Thoracic aorta (tissue), 2 donors: ENCODE results near the gene GPR108. TPM values are rescaled to one million over a fixed set of nuclear protein-coding genes. Genes with fewer than 3 reads are reported as not detected.
"Not testable (repeated sequence)": the region's sequence is repeated elsewhere in the genome, so short reads cannot be mapped to it uniquely, and the experiment has no call there.

Experiments
- ATAC-seq: fragments of 150-250 bp; one replicate; pipeline ENCODE4 v1.8.0; 2017; ENCODE audit warnings: low read depth; ENCODE audit not compliant: insufficient number of reproducible peaks, low FRiP score
- DNase-seq: peaks from one replicate; pipeline ENCODE4 v3.0.0-alpha.2; 2020; ENCODE audit warnings: low spot score
- H3K27ac ChIP-seq, 2 donors: fragments of 200-600 bp; sonication (generic); 1 replicate in 1 of 2; 2 replicates in 1 of 2; pipeline ENCODE4 v1.5.1; 2016; ENCODE audit warnings: mild to moderate bottlenecking in 2 of 2, moderate library complexity in 2 of 2
- H3K27me3 ChIP-seq: fragments of 200-600 bp; sonication (generic); replicated peaks from 2 replicates; pipeline ENCODE4 v1.6.0; 2016; ENCODE audit warnings: mild to moderate bottlenecking; ENCODE audit not compliant: insufficient read depth
- H3K36me3 ChIP-seq: fragments of 200-600 bp; sonication (generic); one replicate; pipeline ENCODE4 v1.5.1; 2016
- H3K4me1 ChIP-seq, 2 donors: fragments of 200-600 bp; sonication (generic); 1 replicate in 1 of 2; 2 replicates in 1 of 2; pipeline versions ENCODE4 v1.5.1 to v1.6.0; 2016; ENCODE audit warnings: low read depth in 2 of 2, mild to moderate bottlenecking in 1 of 2; ENCODE audit not compliant: control insufficient read depth in 1 of 2
- H3K4me3 ChIP-seq: fragments of 200-600 bp; sonication (generic); 2 replicates; pipeline ENCODE4 v1.5.1; 2016; ENCODE audit warnings: mild to moderate bottlenecking
- H3K9me3 ChIP-seq: fragments of 200-600 bp; sonication (generic); 2 replicates; pipeline ENCODE4 v1.5.1; 2016
- total RNA-seq, 2 donors: library from RNA; depleted of rRNA; stranded (reverse); fragments of >200 nt; gene quantifications; one replicate each; pipeline versions ENCODE4 v1.1.0 to v1.2.3, GENCODE V29; 2016
- TF ChIP-seq, protein P1 (sequence below): fragments of 200-600 bp; sonication (generic); IDR thresholded peaks from one replicate; pipeline ENCODE4 v1.5.1; 2019; ENCODE audit warnings: antibody characterized with exemption

GPR108 gene
- total RNA-seq, 2 donors from 2014 or later = 32.2 to 84.2 TPM

DNA sequence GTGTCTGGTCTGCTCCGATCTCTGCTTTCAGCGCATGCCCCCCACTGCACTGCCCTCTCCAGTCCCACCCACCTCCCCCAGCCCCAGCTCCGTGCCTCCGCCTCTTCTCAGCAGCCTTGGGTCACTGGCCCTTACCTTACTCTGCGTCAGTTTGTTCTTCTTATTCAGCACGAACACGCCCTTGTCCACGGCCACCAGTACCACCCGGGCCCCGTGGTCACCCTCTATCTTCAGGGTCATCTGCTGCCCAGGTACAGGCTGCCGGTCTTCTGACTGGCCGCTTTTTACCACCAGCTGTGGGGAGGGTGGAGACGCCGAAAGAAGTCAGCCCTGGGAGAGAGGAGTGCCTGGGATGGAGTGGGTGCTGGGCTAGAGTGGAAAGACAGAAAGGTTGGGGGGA lies 27.8 kb downstream of the GPR108 start:
- ATAC-seq = no peak
- H3K27me3 ChIP-seq = no peaks in the 10 kb centered on the region

DNA sequence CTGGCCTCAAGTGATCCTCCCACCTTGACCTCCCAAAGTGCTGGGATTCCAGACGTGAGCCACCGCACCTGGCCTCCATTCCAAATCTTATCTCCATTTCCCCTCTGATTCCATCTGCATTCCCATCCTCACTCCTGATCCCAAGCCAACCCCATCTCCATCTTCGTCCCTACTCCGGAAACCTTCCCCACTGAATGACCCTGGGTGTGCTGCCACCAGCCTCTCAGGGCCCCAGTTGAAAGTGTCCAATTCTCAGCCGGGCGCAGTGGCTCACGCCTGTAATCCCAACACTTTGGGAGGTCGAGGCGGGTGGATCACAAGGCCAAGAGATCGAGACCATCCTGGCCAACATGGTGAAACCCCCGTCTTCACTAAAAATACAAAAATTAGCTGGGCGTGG lies 28.5 kb downstream of the GPR108 start:
- ATAC-seq, H3K4me3 ChIP-seq, H3K36me3 ChIP-seq, DNase-seq, H3K4me1 ChIP-seq, H3K27me3 ChIP-seq, H3K27ac ChIP-seq, H3K9me3 ChIP-seq: not testable (repeated sequence)

More for the DNA sequence above, 27.8 kb downstream of the GPR108 start:
- TF ChIP-seq, protein P1, sequence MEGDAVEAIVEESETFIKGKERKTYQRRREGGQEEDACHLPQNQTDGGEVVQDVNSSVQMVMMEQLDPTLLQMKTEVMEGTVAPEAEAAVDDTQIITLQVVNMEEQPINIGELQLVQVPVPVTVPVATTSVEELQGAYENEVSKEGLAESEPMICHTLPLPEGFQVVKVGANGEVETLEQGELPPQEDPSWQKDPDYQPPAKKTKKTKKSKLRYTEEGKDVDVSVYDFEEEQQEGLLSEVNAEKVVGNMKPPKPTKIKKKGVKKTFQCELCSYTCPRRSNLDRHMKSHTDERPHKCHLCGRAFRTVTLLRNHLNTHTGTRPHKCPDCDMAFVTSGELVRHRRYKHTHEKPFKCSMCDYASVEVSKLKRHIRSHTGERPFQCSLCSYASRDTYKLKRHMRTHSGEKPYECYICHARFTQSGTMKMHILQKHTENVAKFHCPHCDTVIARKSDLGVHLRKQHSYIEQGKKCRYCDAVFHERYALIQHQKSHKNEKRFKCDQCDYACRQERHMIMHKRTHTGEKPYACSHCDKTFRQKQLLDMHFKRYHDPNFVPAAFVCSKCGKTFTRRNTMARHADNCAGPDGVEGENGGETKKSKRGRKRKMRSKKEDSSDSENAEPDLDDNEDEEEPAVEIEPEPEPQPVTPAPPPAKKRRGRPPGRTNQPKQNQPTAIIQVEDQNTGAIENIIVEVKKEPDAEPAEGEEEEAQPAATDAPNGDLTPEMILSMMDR = no peak
- H3K36me3 ChIP-seq = no peaks in the 10 kb centered on the region
- H3K4me1 ChIP-seq = no peaks in the 10 kb centered on the region
- no peak for DNase-seq
- no peak overlapping the region for H3K27ac ChIP-seq
- no peak overlapping the region for H3K4me3 ChIP-seq
- no peaks in the 10 kb centered on the region for H3K9me3 ChIP-seq

DNA sequence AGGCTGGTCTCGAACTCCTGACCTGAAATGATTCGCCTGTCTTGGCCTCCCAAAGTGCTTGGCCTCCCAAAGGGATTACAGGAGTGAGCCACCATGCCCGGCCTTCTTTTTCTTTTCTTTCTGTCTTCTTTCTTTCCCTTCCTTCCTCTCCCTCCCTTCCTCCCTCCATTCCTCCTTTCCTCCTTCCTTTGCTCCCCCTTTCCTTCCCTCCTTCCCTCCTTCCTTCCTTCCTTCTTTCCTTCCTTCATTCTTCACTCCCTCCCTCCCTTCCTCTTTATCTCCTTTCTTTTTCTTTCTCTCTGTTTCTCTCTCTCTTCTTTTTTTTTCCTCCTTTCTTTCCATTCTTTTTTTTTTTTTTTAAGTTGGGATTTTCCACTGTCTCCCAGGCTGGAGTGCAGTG lies 29.0 kb downstream of the GPR108 start:
- ATAC-seq (no peak), DNase-seq (no peak)
- Histone ChIP-seq H3K4me1 (no peaks in the 10 kb centered on the region), H3K9me3 (no peaks in the 10 kb centered on the region), H3K27me3 (no peaks in the 10 kb centered on the region), H3K27ac (no peak overlapping the region), H3K4me3 (no peak overlapping the region), H3K36me3 (no peaks in the 10 kb centered on the region)
- TF ChIP-seq, protein P1 = no peak

DNA sequence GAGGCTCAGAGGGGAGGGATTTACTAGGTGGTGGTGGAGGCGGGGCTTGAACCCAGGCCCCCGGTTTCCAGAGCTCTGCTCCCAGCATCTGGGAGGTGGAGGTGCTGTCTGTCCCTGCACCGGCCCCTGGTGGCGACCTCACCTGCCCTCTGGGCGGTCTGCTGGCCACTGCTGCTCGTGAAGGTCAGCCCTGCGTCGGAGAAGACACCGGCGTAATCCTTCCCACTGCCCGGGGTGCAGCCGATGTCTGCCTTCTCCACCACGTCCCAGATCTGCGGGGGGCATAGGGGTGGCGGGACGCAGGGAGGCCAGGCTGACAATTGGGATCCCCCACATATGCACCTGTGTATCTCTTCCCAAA lies 29.7 kb downstream of the GPR108 start:
- TF ChIP-seq, protein P1 = no peak
- Histone ChIP-seq H3K27ac (no peak overlapping the region), H3K27me3 (no peaks in the 10 kb centered on the region), H3K9me3 (no peaks in the 10 kb centered on the region), H3K36me3 (no peaks in the 10 kb centered on the region), H3K4me3 (no peak overlapping the region), H3K4me1 (no peaks in the 10 kb centered on the region)
- DNase-seq = no peak
- no peak for ATAC-seq

DNA sequence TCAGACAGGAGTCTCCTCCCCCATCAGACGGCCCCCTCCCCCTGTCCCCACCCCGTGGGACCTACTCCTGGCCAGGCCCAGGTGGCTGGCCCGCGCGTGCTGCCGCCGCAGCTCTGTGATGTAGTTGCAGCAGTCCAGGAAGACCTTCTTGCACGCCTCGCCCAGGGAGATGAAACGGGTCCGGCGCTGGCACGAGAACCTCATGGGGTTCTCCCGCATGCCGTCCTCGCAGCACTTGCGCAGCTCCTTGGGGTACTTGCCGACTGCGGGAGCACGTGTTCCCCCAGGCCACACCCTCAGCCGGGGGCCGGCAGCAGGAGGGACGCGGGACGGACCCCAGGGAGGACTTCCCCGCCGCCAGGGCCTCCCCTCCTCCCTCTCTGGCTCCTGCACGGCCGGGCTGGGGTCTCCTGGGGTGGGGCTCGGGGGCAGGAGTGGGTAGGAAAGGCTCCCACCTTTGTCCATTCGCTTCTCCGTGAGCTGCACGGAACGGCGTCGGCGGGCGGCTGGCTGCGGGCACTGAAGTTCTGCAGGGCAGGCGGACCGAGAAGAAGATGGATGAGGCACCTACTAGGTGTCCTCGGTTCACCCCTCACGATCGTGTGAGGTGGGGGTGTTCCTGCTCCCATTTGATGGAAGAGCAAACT lies 30.2 kb downstream of the GPR108 start:
- H3K36me3 ChIP-seq = no peaks in the 10 kb centered on the region
- no peaks in the 10 kb centered on the region for H3K9me3 ChIP-seq
- H3K4me3 ChIP-seq = no peak overlapping the region
- no peaks in the 10 kb centered on the region for H3K27me3 ChIP-seq
- no peaks in the 10 kb centered on the region for H3K4me1 ChIP-seq
- H3K27ac ChIP-seq = no peak overlapping the region
- DNase-seq = no peak
- TF ChIP-seq, protein P1 = no peak
- no peak for ATAC-seq

DNA sequence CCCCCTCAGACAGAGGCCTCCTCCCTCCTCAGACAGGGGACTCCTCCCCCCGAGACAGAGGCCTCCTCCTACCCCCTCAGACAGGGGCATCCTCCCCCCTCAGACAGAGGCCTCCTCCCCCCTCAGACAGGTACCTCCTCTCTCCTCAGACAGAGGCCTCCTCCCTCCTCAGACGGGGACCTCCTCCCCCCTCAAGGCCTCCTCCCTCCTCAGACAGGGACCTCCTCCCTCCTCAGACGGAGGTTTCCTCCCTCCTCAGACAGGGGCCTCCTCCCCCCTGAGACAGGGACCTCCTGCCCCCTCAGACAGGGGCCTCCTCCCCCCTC lies 30.8 kb downstream of the GPR108 start:
- H3K4me1 ChIP-seq = no peaks in the 10 kb centered on the region
- no peak for DNase-seq
- no peak overlapping the region for H3K27ac ChIP-seq
- no peaks in the 10 kb centered on the region for H3K36me3 ChIP-seq
- no peaks in the 10 kb centered on the region for H3K9me3 ChIP-seq
- no peaks in the 10 kb centered on the region for H3K27me3 ChIP-seq
- TF ChIP-seq, protein P1 = no peak
- no peak overlapping the region for H3K4me3 ChIP-seq
- ATAC-seq = no peak
